Natural killer cell (primary cell): ENCODE results near the gene LINGO1. TPM values are rescaled to one million over a fixed set of nuclear protein-coding genes. Genes with fewer than 3 reads are reported as not detected.
A peak's percentile ranks its signal among the peaks of the same experiment; 100 is the strongest.

Source experiments
- ATAC-seq, 3 donors: fragments of 150-1000 bp in 2 of 3; fragments of 200-7000 bp in 1 of 3; cut with Tn5 transposase; 1 replicate in 1 of 3; 2 replicates in 2 of 3; pipeline ENCODE4 v1.10.0; 2021; ENCODE audit warnings: mild to moderate bottlenecking in 2 of 3, moderate library complexity in 2 of 3
- DNase-seq, 2 donors: peaks; one replicate each; pipeline versions ENCODE4 v3.0.0 to v3.0.0-alpha.2; 2013 to 2021; ENCODE audit warnings: mixed read lengths in 1 of 2
- H3K27ac ChIP-seq: one replicate; pipeline ENCODE4 v1.5.1; 2013; ENCODE audit warnings: mild to moderate bottlenecking, low read length
- H3K27me3 ChIP-seq: one replicate; pipeline ENCODE4 v1.6.1; 2013; ENCODE audit warnings: low read length; ENCODE audit not compliant: control insufficient read depth, insufficient read depth
- H3K36me3 ChIP-seq: one replicate; pipeline ENCODE4 v1.6.1; 2013; ENCODE audit warnings: low read length; ENCODE audit not compliant: control insufficient read depth, insufficient read depth
- H3K4me1 ChIP-seq: one replicate; pipeline ENCODE4 v1.6.1; 2013; ENCODE audit warnings: low read length; ENCODE audit not compliant: control insufficient read depth, insufficient read depth
- H3K4me3 ChIP-seq: one replicate; pipeline ENCODE4 v1.5.1; 2013; ENCODE audit warnings: low read length
- H3K9me3 ChIP-seq: one replicate; pipeline ENCODE4 v1.6.1; 2013; ENCODE audit warnings: low read length; ENCODE audit not compliant: control insufficient read depth, insufficient read depth
- H3K27ac Mint-ChIP-seq, 2 donors: one replicate each; pipeline ENCODE4 v1.8.0; 2022; ENCODE audit warnings: mild to moderate bottlenecking in 2 of 2, mixed read lengths in 2 of 2, moderate library complexity in 1 of 2
- H3K27me3 Mint-ChIP-seq, 2 donors: one replicate each; pipeline ENCODE4 v1.8.0; 2022; ENCODE audit warnings: low read depth in 2 of 2, mixed read lengths in 2 of 2
- H3K36me3 Mint-ChIP-seq: one replicate; pipeline ENCODE4 v1.8.0; 2022; ENCODE audit warnings: mixed read lengths
- H3K4me1 Mint-ChIP-seq, 2 donors: one replicate each; pipeline ENCODE4 v1.8.0; 2022; ENCODE audit warnings: mixed read lengths in 2 of 2
- H3K4me3 Mint-ChIP-seq: one replicate; pipeline ENCODE4 v1.8.0; 2022; ENCODE audit warnings: mild to moderate bottlenecking, moderate library complexity, mixed read lengths
- H3K9me3 Mint-ChIP-seq, 2 donors: one replicate each; pipeline ENCODE4 v1.8.0; 2022; ENCODE audit warnings: mixed read lengths in 2 of 2
- WGBS: methylation state at CpG from one replicate; pipeline ENCODE4 v1.1.7; 2013; ENCODE audit warnings: missing lambda C conversion rate; ENCODE audit not compliant: insufficient coverage; 5-methylcytosine and 5-hydroxymethylcytosine counted together
- intact Hi-C: fragments of 100-400 bp; cut with micrococcal nuclease; formaldehyde crosslinking; loops from one replicate; pipeline ENCODE4 v1.14.2; 2022
- total RNA-seq, 4 donors: library from RNA; stranded (reverse); fragments of 120-200 nt in 1 of 4; gene quantifications; one replicate each; pipeline versions ENCODE4 v1.2.3 to v1.2.4, GENCODE V29; 2013 to 2022
- TF ChIP-seq, protein P1 (sequence below): fragments of 200-600 bp; IDR thresholded peaks from one replicate; pipeline ENCODE4 v1.8.0; 2022; ENCODE audit warnings: antibody characterized with exemption

LINGO1 gene
- total RNA-seq, 3 donors from 2014 or later (not counting 1 experiment from before 2014, with no cell fraction given), result not detected

- Mint-ChIP-seq H3K4me1 (peaks cover 6 to 13% of the 10 kb centered on the region in 2 donors), H3K36me3 (no peaks in the 10 kb centered on the region)
- peak in 1 of 3 donors; percentile 35 for ATAC-seq
Measured at GRCh38 chr15:77599899-77600298, 32.8 kb downstream of the LINGO1 start.

GRCh38 chr15:77599357-77599756 lies 33.4 kb downstream of the LINGO1 start:
- H3K36me3 Mint-ChIP-seq, result no peaks in the 10 kb centered on the region
- intact Hi-C loops, result no loop called here
- 91% methylated on average over 14 of the region's 14 CpGs for WGBS
- H3K9me3 Mint-ChIP-seq, result no peaks in the 10 kb centered on the region
- TF ChIP-seq, protein P1, sequence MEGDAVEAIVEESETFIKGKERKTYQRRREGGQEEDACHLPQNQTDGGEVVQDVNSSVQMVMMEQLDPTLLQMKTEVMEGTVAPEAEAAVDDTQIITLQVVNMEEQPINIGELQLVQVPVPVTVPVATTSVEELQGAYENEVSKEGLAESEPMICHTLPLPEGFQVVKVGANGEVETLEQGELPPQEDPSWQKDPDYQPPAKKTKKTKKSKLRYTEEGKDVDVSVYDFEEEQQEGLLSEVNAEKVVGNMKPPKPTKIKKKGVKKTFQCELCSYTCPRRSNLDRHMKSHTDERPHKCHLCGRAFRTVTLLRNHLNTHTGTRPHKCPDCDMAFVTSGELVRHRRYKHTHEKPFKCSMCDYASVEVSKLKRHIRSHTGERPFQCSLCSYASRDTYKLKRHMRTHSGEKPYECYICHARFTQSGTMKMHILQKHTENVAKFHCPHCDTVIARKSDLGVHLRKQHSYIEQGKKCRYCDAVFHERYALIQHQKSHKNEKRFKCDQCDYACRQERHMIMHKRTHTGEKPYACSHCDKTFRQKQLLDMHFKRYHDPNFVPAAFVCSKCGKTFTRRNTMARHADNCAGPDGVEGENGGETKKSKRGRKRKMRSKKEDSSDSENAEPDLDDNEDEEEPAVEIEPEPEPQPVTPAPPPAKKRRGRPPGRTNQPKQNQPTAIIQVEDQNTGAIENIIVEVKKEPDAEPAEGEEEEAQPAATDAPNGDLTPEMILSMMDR, result no peak
- peaks cover 0 to 5% of the 10 kb centered on the region in 2 donors for H3K27me3 Mint-ChIP-seq
- no peaks in the 10 kb centered on the region for H3K4me1 ChIP-seq
- H3K4me3 ChIP-seq, result no peak overlapping the region
- H3K4me1 Mint-ChIP-seq, result peaks cover under 1 to 8% of the 10 kb centered on the region in 2 donors
- no peak overlapping the region for H3K27ac Mint-ChIP-seq
- H3K36me3 ChIP-seq, result no peaks in the 10 kb centered on the region
- no peak for ATAC-seq
- DNase-seq, result no peak
- H3K9me3 ChIP-seq, result no peaks in the 10 kb centered on the region
- no peak overlapping the region for H3K4me3 Mint-ChIP-seq
- H3K27me3 ChIP-seq, result no peaks in the 10 kb centered on the region
- H3K27ac ChIP-seq, result no peak overlapping the region

More at GRCh38 chr15:77599899-77600298, 32.8 kb downstream of the LINGO1 start:
- no peak overlapping the region for H3K4me3 ChIP-seq
- Mint-ChIP-seq H3K27ac (no peak overlapping the region), H3K9me3 (no peaks in the 10 kb centered on the region), H3K27me3 (peaks cover 0 to 5% of the 10 kb centered on the region in 2 donors), H3K4me3 (no peak overlapping the region)
- intact Hi-C loops, result no loop called here
- no peaks in the 10 kb centered on the region for H3K9me3 ChIP-seq
- H3K36me3 ChIP-seq, result no peaks in the 10 kb centered on the region
- 87% methylated on average over 5 of the region's 5 CpGs for WGBS
- peaks cover 5% of the 10 kb centered on the region for H3K4me1 ChIP-seq
- H3K27me3 ChIP-seq, result no peaks in the 10 kb centered on the region
- no peak for DNase-seq
- H3K27ac ChIP-seq, result no peak overlapping the region
- TF ChIP-seq, protein P1, result no peak

DNA sequence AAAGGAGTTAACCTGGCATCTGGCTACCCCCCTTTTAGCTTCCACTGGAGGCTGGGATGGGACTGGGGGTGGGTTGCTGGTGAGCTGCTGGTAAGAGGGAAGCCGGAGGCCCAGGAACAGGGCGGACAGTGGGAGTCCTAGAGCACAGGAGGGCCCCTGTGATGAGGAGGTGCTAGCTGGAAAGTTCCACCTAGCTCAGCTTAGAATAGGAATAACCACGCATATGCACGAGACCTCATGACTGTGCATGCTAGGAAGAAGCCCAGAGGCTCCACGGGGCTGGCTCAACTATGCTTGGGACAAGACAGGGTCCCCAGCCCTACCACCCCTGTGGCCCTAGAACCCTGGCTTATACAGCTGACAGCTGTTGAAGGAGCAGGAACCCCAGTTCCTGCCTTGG lies 34.1 kb downstream of the LINGO1 start:
- no peaks in the 10 kb centered on the region for H3K36me3 ChIP-seq
- Mint-ChIP-seq H3K36me3 (no peaks in the 10 kb centered on the region), H3K4me1 (peaks cover 0 to under 1% of the 10 kb centered on the region in 2 donors), H3K27ac (no peak overlapping the region), H3K9me3 (no peaks in the 10 kb centered on the region), H3K4me3 (no peak overlapping the region), H3K27me3 (peaks cover 0 to under 1% of the 10 kb centered on the region in 2 donors)
- WGBS, result 90% methylated on average over 5 of the region's 5 CpGs
- TF ChIP-seq, protein P1, result no peak
- no peaks in the 10 kb centered on the region for H3K27me3 ChIP-seq
- H3K27ac ChIP-seq, result no peak overlapping the region
- H3K4me1 ChIP-seq, result no peaks in the 10 kb centered on the region
- H3K9me3 ChIP-seq, result no peaks in the 10 kb centered on the region
- no peak overlapping the region for H3K4me3 ChIP-seq
- ATAC-seq (no peak), DNase-seq (no peak)
- intact Hi-C loops, result no loop called here

- Mint-ChIP-seq H3K4me1 (no peaks in the 10 kb centered on the region), H3K4me3 (no peak overlapping the region), H3K36me3 (no peaks in the 10 kb centered on the region), H3K9me3 (no peaks in the 10 kb centered on the region), H3K27me3 (no peaks in the 10 kb centered on the region), H3K27ac (no peak overlapping the region)
- no peak for ATAC-seq
- WGBS, result 88% methylated on average over 9 of the region's 9 CpGs
- Histone ChIP-seq H3K27me3 (no peaks in the 10 kb centered on the region), H3K9me3 (no peaks in the 10 kb centered on the region), H3K4me3 (no peak overlapping the region), H3K27ac (no peak overlapping the region), H3K36me3 (no peaks in the 10 kb centered on the region), H3K4me1 (no peaks in the 10 kb centered on the region)
- intact Hi-C loops, result no loop called here
- DNase-seq, result no peak
- TF ChIP-seq, protein P1, result no peak
Measured at GRCh38 chr15:77597804-77598453, 34.8 kb downstream of the LINGO1 start.
